Lung (tissue), 12 donors: ENCODE data around the gene KHDC3L. TPM values are rescaled to one million over a fixed set of nuclear protein-coding genes. Genes with fewer than 3 reads are reported as not detected.
"Not testable (repeated sequence)": the region's sequence is repeated elsewhere in the genome, so short reads cannot be mapped to it uniquely, and the experiment has no call there.

Source experiments
- ATAC-seq: fragments of 200-7000 bp; cut with Tn5 transposase; one replicate; pipeline ENCODE4 v1.9.1; 2020; ENCODE audit warnings: moderate number of reproducible peaks; ENCODE audit not compliant: insufficient read depth, low FRiP score
- DNase-seq, 3 donors: peaks; one replicate each; pipeline ENCODE4 v3.0.0-alpha.2; 2013 to 2017
- H3K27ac ChIP-seq, 2 donors: one replicate each; pipeline ENCODE4 v1.5.1; 2013; ENCODE audit warnings: mild to moderate bottlenecking in 2 of 2, moderate library complexity in 2 of 2, control low read depth in 1 of 2, inconsistent platforms in 1 of 2, low read depth in 1 of 2, low read length in 1 of 2
- H3K27me3 ChIP-seq, 3 donors: one replicate each; pipeline ENCODE4 v1.5.1; 2013; ENCODE audit warnings: low read length in 2 of 3; ENCODE audit not compliant: control insufficient read depth in 3 of 3, insufficient read depth in 3 of 3
- H3K36me3 ChIP-seq, 4 donors: one replicate each; pipeline ENCODE4 v1.5.1; 2013; ENCODE audit warnings: low read length in 4 of 4, mild to moderate bottlenecking in 1 of 4, moderate library complexity in 1 of 4; ENCODE audit not compliant: control insufficient read depth in 4 of 4, insufficient read depth in 4 of 4
- H3K4me1 ChIP-seq, 5 donors: one replicate each; pipeline ENCODE4 v1.5.1; 2013; ENCODE audit warnings: low read length in 5 of 5, mild to moderate bottlenecking in 2 of 5, moderate library complexity in 1 of 5; ENCODE audit not compliant: control insufficient read depth in 5 of 5, insufficient read depth in 5 of 5
- H3K4me3 ChIP-seq: one replicate; pipeline ENCODE4 v1.5.1; 2013; ENCODE audit warnings: mild to moderate bottlenecking, control low read depth, moderate library complexity
- H3K9ac ChIP-seq, 2 donors: one replicate each; pipeline ENCODE4 v1.5.1; 2013; ENCODE audit warnings: low read length in 2 of 2, control low read depth in 1 of 2; ENCODE audit not compliant: insufficient read depth in 1 of 2
- H3K9me3 ChIP-seq, 4 donors: one replicate each; pipeline ENCODE4 v1.5.1; 2013; ENCODE audit warnings: low read length in 3 of 4, mild to moderate bottlenecking in 1 of 4, moderate library complexity in 1 of 4; ENCODE audit not compliant: control insufficient read depth in 4 of 4, insufficient read depth in 3 of 4
- CTCF ChIP-seq: IDR thresholded peaks from 2 replicates; pipeline ENCODE4 v1.5.1; 2012; ENCODE audit warnings: mild to moderate bottlenecking; ENCODE audit errors: control extremely low read depth, extremely low read depth
- WGBS, 2 donors: extraction: QIAGEN DNeasy Blood & Tissue Kit; methylation state at CpG; one replicate each; pipeline ENCODE4 v1.1.7; 2013; 5-methylcytosine and 5-hydroxymethylcytosine counted together
- polyA plus RNA-seq, 2 donors: library from polyadenylated mRNA; stranded (reverse); fragments of 200-250 nt; gene quantifications; one replicate each; pipeline ENCODE4 v1.2.1, GENCODE V29; 2013
- total RNA-seq, 2 donors: library from RNA; depleted of rRNA in 1 of 2; stranded (reverse); fragments of >200 nt in 1 of 2; gene quantifications; one replicate each; pipeline ENCODE4 v1.2.1, GENCODE V29; 2014 to 2021
- donor health status: control.
- donor health status: control.
- donor health status: Bipolar disorder and iron deficiency.
- donor health status: healthy.
- donor health status: DM: yes; HTN: yes; CAD: no.

Gene KHDC3L
- total and polyA plus RNA-seq, 4 donors: not detected

GRCh38 chr6:73375216-73375615 lies 12.8 kb downstream of the KHDC3L start:
- Histone ChIP-seq H3K9ac (no peak overlapping the region), H3K36me3 (no peaks in the 10 kb centered on the region), H3K27me3 (no peaks in the 10 kb centered on the region), H3K4me1 (no peaks in the 10 kb centered on the region), H3K27ac (no peak overlapping the region), H3K9me3 (peaks cover 0 to 14% (median 5%) of the 10 kb centered on the region in 4 donors), H3K4me3 (no peak overlapping the region)
- DNase-seq: no peak
- 81 to 93% methylated on average over 1 of the region's 1 CpG for WGBS, 2 donors
- TF ChIP-seq CTCF: no peak
- ATAC-seq: no peak

- no peak for ATAC-seq
Measured at GRCh38 chr6:73377225-73377624, 14.8 kb downstream of the KHDC3L start.

GRCh38 chr6:73381531-73381930 lies 19.1 kb downstream of the KHDC3L start:
- H3K4me3 ChIP-seq, DNase-seq, H3K27me3 ChIP-seq, ATAC-seq, H3K9me3 ChIP-seq, H3K27ac ChIP-seq, H3K9ac ChIP-seq, H3K36me3 ChIP-seq, H3K4me1 ChIP-seq: not testable (repeated sequence)
- WGBS, 2 donors: 96 to 97% methylated on average over 10 of the region's 10 CpGs

More at GRCh38 chr6:73377225-73377624, 14.8 kb downstream of the KHDC3L start:
- peaks cover 0 to 5% (median 1%) of the 10 kb centered on the region in 4 donors for H3K9me3 ChIP-seq
- no peak for DNase-seq
- no peaks in the 10 kb centered on the region for H3K4me1 ChIP-seq
- H3K36me3 ChIP-seq: no peaks in the 10 kb centered on the region
- H3K27me3 ChIP-seq: no peaks in the 10 kb centered on the region
- no peak overlapping the region for H3K4me3 ChIP-seq
- TF ChIP-seq CTCF: no peak
- 62 to 69% methylated on average over 3 of the region's 3 CpGs for WGBS, 2 donors
- no peak overlapping the region for H3K9ac ChIP-seq
- H3K27ac ChIP-seq: no peak overlapping the region

- no peak overlapping the region for H3K4me3 ChIP-seq
- no peak for ATAC-seq
- H3K27me3 ChIP-seq: no peaks in the 10 kb centered on the region
- DNase-seq: no peak
- H3K36me3 ChIP-seq: no peaks in the 10 kb centered on the region
- no peak for TF ChIP-seq CTCF
- H3K9ac ChIP-seq: no peak overlapping the region
- no peaks in the 10 kb centered on the region for H3K9me3 ChIP-seq
- H3K27ac ChIP-seq: no peak overlapping the region
- no peaks in the 10 kb centered on the region for H3K4me1 ChIP-seq
- WGBS, 2 donors: 91 to 95% methylated on average over 6 of the region's 6 CpGs
Measured at GRCh38 chr6:73382462-73383113, 20.1 kb downstream of the KHDC3L start.
